Peyer's patch (tissue), 4 donors: ENCODE data around the gene ZNF391. TPM values are rescaled to one million over a fixed set of nuclear protein-coding genes. Genes with fewer than 3 reads are reported as not detected.

Experiments used
- DNase-seq, 3 donors: peaks; one replicate each; pipeline ENCODE4 v3.0.0-alpha.2; 2017 to 2019
- H3K27ac ChIP-seq, 4 donors: fragments of 200-600 bp; sonication (generic); one replicate each; pipeline ENCODE4 v1.5.1; 2016 to 2019
- H3K27me3 ChIP-seq, 2 donors: fragments of 200-600 bp; sonication (generic); one replicate each; pipeline ENCODE4 v1.5.1; 2019
- H3K36me3 ChIP-seq, 3 donors: fragments of 200-600 bp; sonication (generic); one replicate each; pipeline ENCODE4 v1.5.1; 2016 to 2019
- H3K4me1 ChIP-seq, 4 donors: fragments of 200-600 bp; sonication (generic); one replicate each; pipeline ENCODE4 v1.5.1; 2016 to 2019
- H3K4me3 ChIP-seq, 4 donors: fragments of 200-600 bp; sonication (generic); 1 replicate in 3 of 4; 2 replicates in 1 of 4; pipeline ENCODE4 v1.5.1; 2016 to 2019; ENCODE audit warnings: mild to moderate bottlenecking in 1 of 4
- H3K9me3 ChIP-seq, 4 donors: fragments of 200-600 bp; sonication (generic); one replicate each; pipeline ENCODE4 v1.5.1; 2016 to 2019; ENCODE audit warnings: mild to moderate bottlenecking in 1 of 4
- CTCF ChIP-seq, 6 experiments: fragments of 450-650 bp in 4 of 6; fragments of 200-600 bp in 2 of 6; sonication (generic) in 1 of 6; IDR thresholded peaks; one replicate each; pipeline ENCODE4 v1.5.1; 2017 to 2019; ENCODE audit warnings: antibody characterized with exemption in 6 of 6, mild to moderate bottlenecking in 3 of 6, moderate library complexity in 1 of 6
- POLR2A ChIP-seq, 2 donors: fragments of 450-650 bp; IDR thresholded peaks; one replicate each; pipeline ENCODE4 v1.5.1; 2017; ENCODE audit warnings: antibody characterized with exemption in 2 of 2, mild to moderate bottlenecking in 2 of 2, moderate library complexity in 2 of 2
- small RNA-seq, 2 donors: library from RNA; depleted of rRNA; stranded (forward); fragments of <200 nt; gene quantifications; one replicate each; pipeline ENCODE3, GENCODE V24; 2016
- total RNA-seq, 4 donors: library from RNA; depleted of rRNA; stranded (reverse); fragments of >200 nt; gene quantifications; one replicate each; pipeline ENCODE4 v1.1.0, GENCODE V29; 2016

The ZNF391 gene
- total RNA-seq, 4 donors from 2014 or later, result 0.18 to 3.3 (median 0.77) TPM

- Histone ChIP-seq H3K4me1 (no peaks in the 10 kb centered on the region), H3K9me3 (peaks cover 0 to 81% (median 22%) of the 10 kb centered on the region in 4 donors), H3K36me3 (peaks cover 3 to 66% (median 17%) of the 10 kb centered on the region in 3 donors)
Measured at GRCh38 chr6:27452496-27452897, 63.9 kb downstream of the ZNF391 start.

More at GRCh38 chr6:27452496-27452897, 63.9 kb downstream of the ZNF391 start:
- no peaks in the 10 kb centered on the region for H3K27me3 ChIP-seq
- no peak for DNase-seq
- H3K4me3 ChIP-seq, result no peak overlapping the region
- TF ChIP-seq CTCF (IDR thresholded peaks at IDR 0.05) (no peak), POLR2A (IDR thresholded peaks at IDR 0.05) (no peak)
- no peak overlapping the region for H3K27ac ChIP-seq

Small RNA genes lying within 50 kb of the gene (small RNA-seq; reads per million reads assigned to genes)
- gene MCFD2P1, result 0 reads per million in 2 donors

Other genes with a start within 250 kb of the ZNF391 start
- 10 to 100 TPM in 3 of 4 donors, 1 to 10 TPM in 1; 5.0 to 37.1 (median 29.8) TPM for gene PRSS16, start 141.1 kb upstream of the ZNF391 start, total RNA-seq
- gene POM121L2, start 76.5 kb upstream of the ZNF391 start, total RNA-seq, result not detected
- gene ZNF184, start 84.3 kb downstream of the ZNF391 start, total RNA-seq, result 1 to 10 TPM; 4.9 to 6.8 (median 5.8) TPM